MM.1S (cell line): ENCODE results near the gene NT5DC2.

Source experiments
- DNase-seq: peaks from one replicate; pipeline ENCODE4 v3.0.0-alpha.2; 2015
- H2AFZ ChIP-seq: fragments of 300-600 bp; sonication (generic); 2 replicates; pipeline ENCODE4 v1.6.0; 2016; ENCODE audit warnings: antibody characterized with exemption, low read length
- H3F3A ChIP-seq: fragments of 300-600 bp; sonication (generic); 2 replicates; pipeline ENCODE4 v1.6.1; 2016; ENCODE audit warnings: mild to moderate bottlenecking, antibody characterized with exemption, low read length, moderate library complexity, mixed read lengths; ENCODE audit not compliant: insufficient read depth
- H3K27ac ChIP-seq: fragments of 300-600 bp; sonication (generic); 2 replicates; pipeline ENCODE4 v1.5.1; 2016; ENCODE audit warnings: mild to moderate bottlenecking, low read length
- H3K27me3 ChIP-seq: fragments of 300-600 bp; sonication (generic); replicated peaks from 2 replicates; pipeline ENCODE4 v1.6.0; 2016; ENCODE audit warnings: low read length; ENCODE audit not compliant: insufficient read depth
- H3K36me3 ChIP-seq: fragments of 300-600 bp; sonication (generic); replicated peaks from 2 replicates; pipeline ENCODE4 v1.6.1; 2016; ENCODE audit warnings: mild to moderate bottlenecking, low read length, mixed read lengths; ENCODE audit not compliant: insufficient read depth
- H3K4me1 ChIP-seq: fragments of 300-600 bp; sonication (generic); 2 replicates; pipeline ENCODE4 v1.6.1; 2016; ENCODE audit warnings: low read length, mixed read lengths
- H3K4me2 ChIP-seq: fragments of 300-600 bp; sonication (generic); 2 replicates; pipeline ENCODE4 v1.6.0; 2016; ENCODE audit warnings: low read depth, low read length
- H3K4me3 ChIP-seq: fragments of 300-600 bp; sonication (generic); 2 replicates; pipeline ENCODE4 v1.5.1; 2016; ENCODE audit warnings: low read length, mixed read lengths
- H3K79me2 ChIP-seq: fragments of 300-600 bp; sonication (generic); 2 replicates; pipeline ENCODE4 v1.6.1; 2016; ENCODE audit warnings: mixed run types, low read length, mixed read lengths
- H3K9ac ChIP-seq: fragments of 300-600 bp; sonication (generic); 2 replicates; pipeline ENCODE4 v1.6.1; 2016; ENCODE audit warnings: low read length, mixed read lengths
- H3K9me2 ChIP-seq: fragments of 300-600 bp; sonication (generic); replicated peaks from 2 replicates; pipeline ENCODE4 v1.6.1; 2016; ENCODE audit warnings: mild to moderate bottlenecking, low read length, mixed read lengths; ENCODE audit not compliant: insufficient read depth
- H3K9me3 ChIP-seq: fragments of 300-600 bp; sonication (generic); replicated peaks from 2 replicates; pipeline ENCODE4 v1.6.1; 2016; ENCODE audit warnings: mild to moderate bottlenecking, low read length, mixed read lengths; ENCODE audit not compliant: insufficient read depth
- H4K20me1 ChIP-seq: fragments of 300-600 bp; sonication (generic); 2 replicates; pipeline ENCODE4 v1.6.1; 2016; ENCODE audit warnings: mild to moderate bottlenecking, low read length, moderate library complexity, mixed read lengths; ENCODE audit not compliant: insufficient read depth
- EZH2 ChIP-seq: fragments of 300-600 bp; sonication (generic); optimal IDR thresholded peaks from 2 replicates; pipeline ENCODE3; 2017; ENCODE audit warnings: low read depth, mild to moderate bottlenecking, antibody characterized with exemption, low read length, mixed read lengths
- EZH2phosphoT487 ChIP-seq: fragments of 300-600 bp; sonication (generic); IDR thresholded peaks from 2 replicates; pipeline ENCODE4 v1.6.1; 2018; ENCODE audit warnings: antibody characterized with exemption, low read length
- TF ChIP-seq, protein P1 (sequence below): fragments of 300-600 bp; sonication (generic); IDR thresholded peaks from 2 replicates; pipeline ENCODE4 v1.5.1; 2016; ENCODE audit warnings: antibody characterized with exemption, low read length, mixed read lengths

The NT5DC2 gene

DNA sequence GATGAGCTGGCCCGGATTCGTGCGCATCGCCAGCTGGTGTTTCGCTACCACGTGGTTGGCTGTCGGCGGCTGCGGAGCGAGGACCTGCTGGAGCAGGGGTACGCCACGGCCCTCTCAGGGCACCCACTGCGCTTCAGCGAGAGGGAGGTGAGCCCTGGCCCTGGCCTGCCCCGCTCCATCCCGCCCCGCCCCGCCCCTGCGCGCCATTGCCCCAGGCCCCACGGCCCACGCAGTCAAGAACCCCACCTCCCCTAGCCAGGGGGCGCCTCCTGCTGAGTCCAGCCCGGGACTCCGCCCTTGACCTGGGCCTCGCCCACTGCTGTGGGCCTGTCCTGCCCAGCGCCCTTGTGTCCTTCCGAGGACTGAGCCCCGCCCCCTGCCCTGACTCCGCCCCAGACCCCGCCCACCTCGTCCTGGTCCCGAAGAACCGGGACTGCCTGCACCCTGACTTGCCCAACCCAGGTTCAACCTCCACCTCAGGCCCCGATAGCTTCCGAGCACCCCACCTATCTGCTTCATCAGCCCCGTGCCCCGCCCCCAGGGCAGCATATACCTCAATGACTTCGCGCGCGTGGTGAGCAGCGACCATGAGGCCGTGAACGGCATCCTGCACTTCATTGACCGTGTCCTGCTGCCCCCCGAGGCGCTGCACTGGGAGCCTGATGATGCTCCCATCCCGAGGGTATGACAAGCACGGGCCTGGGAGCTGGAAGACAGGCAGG, 14.8 kb downstream of the NT5DC2 start:
- Histone ChIP-seq H3K4me1 (no peaks in the 10 kb centered on the region), H3K4me3 (no peak overlapping the region), H3K27me3 (peaks cover 24% of the 10 kb centered on the region), H3K9me2 (no peaks in the 10 kb centered on the region), H3F3A (no peaks in the 10 kb centered on the region), H3K9me3 (no peaks in the 10 kb centered on the region), H4K20me1 (no peaks in the 10 kb centered on the region), H3K79me2 (no peaks in the 10 kb centered on the region), H3K9ac (no peak overlapping the region), H3K27ac (no peak overlapping the region), H2AFZ (no peak overlapping the region), H3K36me3 (no peaks in the 10 kb centered on the region), H3K4me2 (no peak overlapping the region)
- no peak for DNase-seq
- TF ChIP-seq EZH2: no peak
- TF ChIP-seq EZH2phosphoT487: no peak
- TF ChIP-seq, protein P1, sequence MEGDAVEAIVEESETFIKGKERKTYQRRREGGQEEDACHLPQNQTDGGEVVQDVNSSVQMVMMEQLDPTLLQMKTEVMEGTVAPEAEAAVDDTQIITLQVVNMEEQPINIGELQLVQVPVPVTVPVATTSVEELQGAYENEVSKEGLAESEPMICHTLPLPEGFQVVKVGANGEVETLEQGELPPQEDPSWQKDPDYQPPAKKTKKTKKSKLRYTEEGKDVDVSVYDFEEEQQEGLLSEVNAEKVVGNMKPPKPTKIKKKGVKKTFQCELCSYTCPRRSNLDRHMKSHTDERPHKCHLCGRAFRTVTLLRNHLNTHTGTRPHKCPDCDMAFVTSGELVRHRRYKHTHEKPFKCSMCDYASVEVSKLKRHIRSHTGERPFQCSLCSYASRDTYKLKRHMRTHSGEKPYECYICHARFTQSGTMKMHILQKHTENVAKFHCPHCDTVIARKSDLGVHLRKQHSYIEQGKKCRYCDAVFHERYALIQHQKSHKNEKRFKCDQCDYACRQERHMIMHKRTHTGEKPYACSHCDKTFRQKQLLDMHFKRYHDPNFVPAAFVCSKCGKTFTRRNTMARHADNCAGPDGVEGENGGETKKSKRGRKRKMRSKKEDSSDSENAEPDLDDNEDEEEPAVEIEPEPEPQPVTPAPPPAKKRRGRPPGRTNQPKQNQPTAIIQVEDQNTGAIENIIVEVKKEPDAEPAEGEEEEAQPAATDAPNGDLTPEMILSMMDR: no peak

DNA sequence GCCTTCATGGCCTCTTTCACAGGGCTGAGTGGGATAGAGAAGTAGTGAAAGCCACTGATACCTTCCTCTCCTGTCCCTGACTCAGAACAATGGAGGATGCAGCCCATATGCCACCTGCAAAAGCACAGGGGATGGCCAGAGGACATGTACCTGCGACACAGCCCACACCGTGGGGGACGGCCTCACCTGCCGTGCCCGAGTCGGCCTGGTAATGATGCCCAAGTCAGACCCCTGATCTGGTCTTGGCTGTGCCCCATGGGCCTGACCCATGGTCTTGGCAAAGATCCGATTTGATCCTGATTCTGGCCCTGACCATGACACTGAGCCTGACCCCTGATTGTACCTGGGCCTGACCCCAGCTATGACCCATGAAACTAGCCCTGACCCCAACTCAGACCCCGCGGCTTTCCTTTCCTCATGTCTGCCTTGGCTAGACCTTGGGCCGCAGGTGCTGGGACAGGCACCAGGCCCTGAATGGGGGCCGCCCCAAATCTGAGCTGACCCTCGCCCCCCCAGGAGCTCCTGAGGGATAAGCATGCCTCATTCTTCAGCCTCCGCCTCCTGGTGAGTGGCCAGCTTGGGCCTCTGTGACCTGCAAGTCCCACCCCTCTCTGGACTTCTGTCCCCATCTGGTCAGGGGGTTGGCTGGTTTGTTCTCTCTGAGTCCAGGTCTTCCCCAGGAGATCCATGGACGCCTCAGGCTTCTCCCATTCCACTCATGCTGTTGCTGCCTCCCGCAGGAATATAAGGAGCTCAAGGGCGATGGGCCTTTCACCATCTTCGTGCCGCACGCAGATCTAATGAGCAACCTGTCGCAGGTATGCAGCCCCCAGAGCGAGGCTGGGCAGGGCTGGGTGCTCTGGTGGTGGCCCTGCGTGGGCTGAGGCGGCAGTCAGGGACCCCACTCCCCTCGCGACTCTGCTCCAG, 15.6 kb downstream of the NT5DC2 start:
- no peaks in the 10 kb centered on the region for H3K4me1 ChIP-seq
- no peaks in the 10 kb centered on the region for H3K9me2 ChIP-seq
- no peak overlapping the region for H3K27ac ChIP-seq
- no peak overlapping the region for H3K4me3 ChIP-seq
- H3K9me3 ChIP-seq: no peaks in the 10 kb centered on the region
- no peaks in the 10 kb centered on the region for H3K79me2 ChIP-seq
- no peak overlapping the region for H3K4me2 ChIP-seq
- no peak overlapping the region for H2AFZ ChIP-seq
- no peaks in the 10 kb centered on the region for H3F3A ChIP-seq
- no peaks in the 10 kb centered on the region for H4K20me1 ChIP-seq
- no peak overlapping the region for H3K9ac ChIP-seq
- TF ChIP-seq EZH2phosphoT487 (no peak), EZH2 (no peak)
- TF ChIP-seq, protein P1: no peak
- H3K27me3 ChIP-seq: peaks cover 32% of the 10 kb centered on the region
- no peaks in the 10 kb centered on the region for H3K36me3 ChIP-seq
- DNase-seq: no peak

DNA sequence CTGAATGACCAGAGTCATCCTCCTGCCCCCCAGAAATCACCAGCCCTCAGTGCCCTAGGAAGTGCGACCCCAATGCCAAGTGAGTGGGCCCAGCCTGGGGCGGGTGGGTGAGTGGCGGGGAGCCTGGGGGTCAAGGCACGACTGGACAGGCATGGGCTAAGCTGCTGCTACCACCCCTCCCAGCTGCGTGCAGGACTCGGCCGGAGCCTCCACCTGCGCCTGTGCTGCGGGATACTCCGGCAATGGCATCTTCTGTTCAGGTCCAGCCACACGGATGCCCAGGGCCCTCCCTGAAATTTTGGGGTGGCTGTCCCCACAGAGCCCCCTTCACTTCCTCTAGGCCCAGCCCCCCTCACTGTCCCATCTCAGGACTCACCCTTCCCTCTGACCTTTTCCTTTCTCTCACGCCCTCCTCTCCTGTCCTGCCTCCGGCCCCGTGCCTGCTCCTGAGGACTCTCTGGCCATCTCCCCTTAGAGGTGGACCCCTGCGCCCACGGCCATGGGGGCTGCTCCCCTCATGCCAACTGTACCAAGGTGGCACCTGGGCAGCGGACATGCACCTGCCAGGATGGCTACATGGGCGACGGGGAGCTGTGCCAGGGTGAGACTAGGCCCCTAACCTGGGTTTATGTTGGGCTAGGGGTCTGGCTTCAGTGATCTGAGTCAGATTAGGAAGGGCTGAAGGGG, 17.0 kb downstream of the NT5DC2 start:
- TF ChIP-seq EZH2phosphoT487: no peak
- TF ChIP-seq, protein P1: no peak
- TF ChIP-seq EZH2: no peak
- no peaks in the 10 kb centered on the region for H4K20me1 ChIP-seq

More for the DNA sequence above, 17.0 kb downstream of the NT5DC2 start:
- H3K9ac ChIP-seq: no peak overlapping the region
- no peak overlapping the region for H3K4me3 ChIP-seq
- no peak for DNase-seq
- peaks cover 39% of the 10 kb centered on the region for H3K27me3 ChIP-seq
- H3K4me2 ChIP-seq: no peak overlapping the region
- H3K27ac ChIP-seq: no peak overlapping the region
- H3K36me3 ChIP-seq: no peaks in the 10 kb centered on the region
- H3K79me2 ChIP-seq: no peaks in the 10 kb centered on the region
- no peaks in the 10 kb centered on the region for H3K4me1 ChIP-seq
- H3F3A ChIP-seq: no peaks in the 10 kb centered on the region
- H3K9me3 ChIP-seq: no peaks in the 10 kb centered on the region
- no peak overlapping the region for H2AFZ ChIP-seq
- no peaks in the 10 kb centered on the region for H3K9me2 ChIP-seq
